Tibial nerve (tissue), 4 donors: ENCODE measurements around the gene NAPSA. TPM values are rescaled to one million over a fixed set of nuclear protein-coding genes. Genes with fewer than 3 reads are reported as not detected.
A peak's percentile ranks its signal among the peaks of the same experiment; 100 is the strongest.
"Not testable (repeated sequence)": the region's sequence is repeated elsewhere in the genome, so short reads cannot be mapped to it uniquely, and the experiment has no call there.

Source experiments
- DNase-seq, 2 donors: peaks; one replicate each; pipeline ENCODE4 v3.0.0-alpha.2; 2019; ENCODE audit warnings: low spot score in 2 of 2
- H3K27ac ChIP-seq, 4 donors: fragments of 200-600 bp; sonication (generic) in 3 of 4; one replicate each; pipeline ENCODE4 v1.5.1; 2017 to 2019; ENCODE audit warnings: mild to moderate bottlenecking in 1 of 4
- H3K27me3 ChIP-seq, 2 donors: fragments of 200-600 bp; sonication (generic) in 1 of 2; one replicate each; pipeline versions ENCODE4 v1.5.1 to v1.6.0; 2017 to 2019
- H3K36me3 ChIP-seq, 3 donors: fragments of 200-600 bp; sonication (generic); one replicate each; pipeline ENCODE4 v1.5.1; 2018 to 2019
- H3K4me1 ChIP-seq, 4 donors: fragments of 200-600 bp; sonication (generic) in 3 of 4; one replicate each; pipeline ENCODE4 v1.5.1; 2017 to 2019
- H3K4me3 ChIP-seq, 4 donors: fragments of 200-600 bp; sonication (generic) in 3 of 4; one replicate each; pipeline ENCODE4 v1.5.1; 2017 to 2019; ENCODE audit warnings: mild to moderate bottlenecking in 1 of 4, moderate library complexity in 1 of 4
- H3K9me3 ChIP-seq, 4 donors: fragments of 200-600 bp; sonication (generic) in 3 of 4; one replicate each; pipeline ENCODE4 v1.5.1; 2017 to 2019
- CTCF ChIP-seq, 5 experiments: fragments of 200-600 bp in 3 of 5; fragments of 450-650 bp in 2 of 5; sonication (generic) in 3 of 5; IDR thresholded peaks; one replicate each; pipeline ENCODE4 v1.5.1; 2016 to 2019; ENCODE audit warnings: antibody characterized with exemption in 5 of 5, mild to moderate bottlenecking in 3 of 5, moderate library complexity in 2 of 5
- EP300 ChIP-seq, 2 donors: sonication (generic); formaldehyde crosslinking; IDR thresholded peaks; one replicate each; pipeline ENCODE4 v1.6.1; 2017; ENCODE audit warnings: antibody characterized with exemption in 2 of 2, mild to moderate bottlenecking in 1 of 2
- POLR2A ChIP-seq, 2 donors: fragments of 450-650 bp; IDR thresholded peaks; one replicate each; pipeline ENCODE4 v1.6.1; 2017; ENCODE audit warnings: antibody characterized with exemption in 2 of 2, mild to moderate bottlenecking in 2 of 2, moderate library complexity in 2 of 2
- WGBS, 2 donors: methylation state at CpG; one replicate each; pipeline ENCODE4 v1.1.5; 2018; 5-methylcytosine and 5-hydroxymethylcytosine counted together
- total RNA-seq, 4 donors: library from RNA; depleted of rRNA; stranded (reverse); fragments of >200 nt; gene quantifications; one replicate each; pipeline ENCODE4 v1.1.0, GENCODE V29; 2016

NAPSA gene
- total RNA-seq, 4 donors from 2014 or later: 0.39 to 2.1 TPM; not detected in 2

- peaks cover 0 to 51% (median 13%) of the 10 kb centered on the region in 4 donors for H3K4me1 ChIP-seq
- H3K27ac ChIP-seq: peak overlapping the region in 2 of 4 donors; percentile 2 to 84
- no peak overlapping the region for H3K4me3 ChIP-seq
- DNase-seq: no peak
- no peaks in the 10 kb centered on the region for H3K9me3 ChIP-seq
- H3K36me3 ChIP-seq: no peaks in the 10 kb centered on the region
- TF ChIP-seq POLR2A (IDR thresholded peaks at IDR 0.05): no peak
- TF ChIP-seq CTCF (IDR thresholded peaks at IDR 0.05): no peak
- TF ChIP-seq EP300 (IDR thresholded peaks at IDR 0.05): no peak
- peaks cover 0 to 79% of the 10 kb centered on the region in 2 donors for H3K27me3 ChIP-seq
- 11 to 20% methylated on average over 2 of the region's 2 CpGs for WGBS, 2 donors
Observed at GRCh38 chr19:50331994-50332243, 33.5 kb downstream of the NAPSA start.

- WGBS, 2 donors: 10 to 12% methylated on average over 10 of the region's 10 CpGs
- DNase-seq: no peak
- Histone ChIP-seq H3K27me3 (peaks cover 0 to 84% of the 10 kb centered on the region in 2 donors), H3K4me3 (peak overlapping the region; percentile 17 to 48 (median 25)), H3K9me3 (no peaks in the 10 kb centered on the region), H3K36me3 (no peaks in the 10 kb centered on the region), H3K4me1 (peaks cover 0 to 55% (median 16%) of the 10 kb centered on the region in 4 donors), H3K27ac (peak overlapping the region; percentile 35 to 84 (median 51))
- TF ChIP-seq CTCF (IDR thresholded peaks at IDR 0.05) (no peak), EP300 (IDR thresholded peaks at IDR 0.05) (no peak), POLR2A (IDR thresholded peaks at IDR 0.05) (no peak)
Observed at GRCh38 chr19:50331221-50331993, 34.0 kb downstream of the NAPSA start.

- Histone ChIP-seq H3K36me3 (no peaks in the 10 kb centered on the region), H3K4me3 (peak overlapping the region; percentile 17 to 48 (median 25)), H3K27me3 (peaks cover 0 to 89% of the 10 kb centered on the region in 2 donors), H3K4me1 (peaks cover 0 to 64% (median 19%) of the 10 kb centered on the region in 4 donors), H3K27ac (peak overlapping the region; percentile 35 to 81 (median 58)), H3K9me3 (no peaks in the 10 kb centered on the region)
- TF ChIP-seq EP300 (IDR thresholded peaks at IDR 0.05): no peak
- TF ChIP-seq POLR2A (IDR thresholded peaks at IDR 0.05): no peak
- no peak for TF ChIP-seq CTCF (IDR thresholded peaks at IDR 0.05)
- peak; percentile 26 for DNase-seq
- 1% methylated on average over 48 of the region's 48 CpGs for WGBS, 2 donors
Observed at GRCh38 chr19:50330365-50331078, 34.9 kb downstream of the NAPSA start.

- Histone ChIP-seq H3K4me1 (peaks cover 0 to 68% (median 19%) of the 10 kb centered on the region in 4 donors), H3K27me3 (peaks cover 0 to 83% of the 10 kb centered on the region in 2 donors), H3K4me3 (peak overlapping the region in 1 of 4 donors; percentile 48), H3K27ac (peak overlapping the region in 3 of 4 donors; percentile 60 to 81 (median 79))
- H3K36me3 ChIP-seq, H3K9me3 ChIP-seq, DNase-seq: not testable (repeated sequence)
- WGBS, 2 donors: 13 to 14% methylated on average over 18 of the region's 18 CpGs
Observed at GRCh38 chr19:50329926-50330294, 35.5 kb downstream of the NAPSA start.

GRCh38 chr19:50329146-50329925 lies 36.1 kb downstream of the NAPSA start, which contains the start of gene KCNC3:
KCNC3 (minus strand) TSS chr19:50329377; CDS start chr19:50329082, 295 bp downstream.
- Histone ChIP-seq H3K4me1 (peaks cover 0 to 68% (median 19%) of the 10 kb centered on the region in 4 donors), H3K9me3 (no peaks in the 10 kb centered on the region), H3K27me3 (peaks cover 0 to 77% of the 10 kb centered on the region in 2 donors), H3K27ac (peak within 1 kb of the TSS; percentile 28 to 81 (median 70)), H3K36me3 (no peaks in the 10 kb centered on the region), H3K4me3 (peak within 1 kb of the TSS in 3 of 4 donors; percentile 19 to 48 (median 23))
- TF ChIP-seq EP300 (IDR thresholded peaks at IDR 0.05): peak in 1 of 2 donors; percentile 67
- peak in 1 of 2 donors; percentile 59 for TF ChIP-seq POLR2A (IDR thresholded peaks at IDR 0.05)
- no peak for TF ChIP-seq CTCF (IDR thresholded peaks at IDR 0.05)
- DNase-seq: peak; percentile 90 to 94
- WGBS, 2 donors: 1 to 2% methylated on average over 37 to 43 of the region's 43 CpGs
